GM10847 (cell line): ENCODE results near the gene KHDC3L.

ENCODE experiments used
- POLR2A ChIP-seq: IDR thresholded peaks from 2 replicates; pipeline ENCODE4 v1.6.1; 2011; ENCODE audit not compliant: insufficient read length; ENCODE audit errors: extremely low read depth

KHDC3L gene

DNA sequence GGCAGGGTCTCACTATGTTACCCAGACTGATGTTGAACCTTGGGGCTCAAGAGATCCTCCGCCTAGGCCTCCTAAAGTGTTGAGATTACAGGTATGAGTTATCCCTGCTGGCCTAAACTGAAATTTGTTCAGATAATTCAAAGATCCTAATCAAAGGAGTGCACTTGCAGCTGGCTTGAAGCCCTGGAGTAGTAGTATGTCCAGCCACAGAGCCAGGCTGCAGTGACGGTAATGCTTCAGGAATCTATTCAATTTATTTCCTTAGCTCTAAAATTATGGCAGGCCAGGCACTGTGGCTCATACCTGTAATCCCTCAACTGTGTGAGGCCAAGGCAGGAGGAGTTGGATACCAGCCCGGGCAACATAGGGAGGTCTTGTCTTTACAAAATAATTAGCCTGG, 30.8 kb downstream of the KHDC3L start:
- TF ChIP-seq POLR2A, result no peak

DNA sequence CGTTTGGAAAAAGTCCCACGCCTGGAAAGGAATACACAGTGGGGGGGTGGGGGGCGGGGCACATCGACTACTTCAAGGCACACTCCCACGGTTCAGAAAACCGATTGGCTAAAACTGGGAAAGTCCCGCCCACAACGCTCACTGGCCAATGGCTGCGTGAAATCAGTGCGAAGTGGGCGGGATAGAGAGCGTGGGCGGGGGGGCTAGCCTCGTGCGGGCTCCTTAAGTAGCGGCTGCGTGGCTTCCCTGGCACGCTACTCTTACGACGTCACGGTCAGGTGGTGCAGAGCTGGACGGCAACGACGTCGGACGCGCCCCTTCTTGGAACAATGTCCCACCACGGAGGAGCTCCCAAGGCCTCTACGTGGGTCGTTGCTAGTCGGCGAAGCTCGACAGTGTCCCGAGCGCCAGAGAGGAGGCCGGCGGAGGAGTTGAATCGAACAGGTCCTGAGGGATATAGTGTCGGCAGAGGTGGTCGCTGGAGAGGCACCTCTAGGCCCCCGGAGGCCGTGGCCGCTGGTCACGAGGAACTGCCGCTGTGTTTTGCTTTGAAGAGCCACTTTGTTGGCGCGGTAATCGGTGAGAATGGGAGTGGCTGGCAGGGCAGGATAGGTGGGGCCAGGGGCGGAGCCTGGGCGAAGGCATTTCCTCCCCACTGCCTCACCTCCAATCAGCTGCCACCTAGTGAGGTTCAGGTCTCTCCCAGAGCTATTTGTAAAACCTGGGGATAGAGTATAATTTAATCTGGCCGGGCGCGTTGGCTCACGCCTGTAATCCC, 32.3 kb downstream of the KHDC3L start, which contains the start of gene DDX43:
DDX43 (plus strand) TSS at position 252 of the 778 bp plus-strand sequence; CDS start at position 330, 78 bp downstream.
- TF ChIP-seq POLR2A, result no peak

DNA sequence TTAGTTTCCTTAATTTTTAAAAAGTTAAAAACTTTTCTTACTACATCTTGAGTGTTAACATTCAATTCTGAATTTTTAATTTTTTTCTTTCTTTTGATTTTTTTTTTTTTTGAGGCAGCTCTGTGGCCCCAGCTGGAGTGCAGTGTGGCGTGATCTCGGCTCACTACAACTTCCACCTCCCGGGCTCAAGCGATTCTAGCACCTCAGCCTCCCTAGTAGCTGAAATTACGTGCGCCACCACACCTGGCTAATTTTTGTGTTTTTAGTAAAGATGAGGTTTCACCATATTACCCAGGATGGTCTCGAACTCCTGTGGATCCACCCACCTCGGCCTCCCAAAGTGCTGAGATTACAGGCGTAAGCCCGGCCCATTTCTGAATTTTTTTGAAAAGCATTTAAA, 33.4 kb downstream of the KHDC3L start:
- no peak for TF ChIP-seq POLR2A

DNA sequence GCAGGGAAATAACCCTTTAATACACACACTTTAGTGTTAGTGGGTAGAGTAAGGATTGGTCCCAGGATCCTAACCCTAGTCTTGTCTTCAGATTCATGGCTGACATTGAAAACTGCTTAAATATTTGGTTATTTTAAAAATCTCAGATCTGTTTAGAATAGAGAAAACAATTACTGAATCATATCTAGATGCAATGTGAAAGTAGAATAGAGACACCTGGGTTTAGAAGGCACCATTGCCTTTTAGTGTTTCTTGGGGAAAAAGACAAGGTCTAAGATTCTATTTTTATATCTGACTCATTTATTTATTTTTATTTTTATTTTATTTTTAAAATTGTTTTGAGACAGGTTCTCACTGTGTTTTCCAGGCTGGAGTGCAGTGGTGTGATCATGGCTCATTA, 38.2 kb downstream of the KHDC3L start:
- TF ChIP-seq POLR2A, result no peak

DNA sequence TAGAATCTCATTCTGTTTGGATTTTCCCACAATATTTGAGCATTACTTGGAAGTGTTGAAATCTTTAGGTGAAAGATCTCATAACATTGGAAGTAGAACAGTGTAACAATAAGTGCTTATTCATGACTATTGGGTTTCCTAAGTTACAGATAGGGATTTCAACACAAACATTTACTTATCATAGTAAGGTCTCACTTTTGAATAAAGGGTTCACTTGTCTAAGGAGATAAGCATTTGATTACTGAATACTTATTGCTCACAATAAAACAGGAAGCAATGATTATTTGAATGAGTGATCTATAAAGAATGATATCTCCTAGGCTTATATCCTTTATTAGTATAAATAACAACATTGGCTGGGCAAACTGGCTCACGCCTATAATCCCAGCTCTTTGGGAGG, 46.9 kb downstream of the KHDC3L start:
- TF ChIP-seq POLR2A, result no peak

DNA sequence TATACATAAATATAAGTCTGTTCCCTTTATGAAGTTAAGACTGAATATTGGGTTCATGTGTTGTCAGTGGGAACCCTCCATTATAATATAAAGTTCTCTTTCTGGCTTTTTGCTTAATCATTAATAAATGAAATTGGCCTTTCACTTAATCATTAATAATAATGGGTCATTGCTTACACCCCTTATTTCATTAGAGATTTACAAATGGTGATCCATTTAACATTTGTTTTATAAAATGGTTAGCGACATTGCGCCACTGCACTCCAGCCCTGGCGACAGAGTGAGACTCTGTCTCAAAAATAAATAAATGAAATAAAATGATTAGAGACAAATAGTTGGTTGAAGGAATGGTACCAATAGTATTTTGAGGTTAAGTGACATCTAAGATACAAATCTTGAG, 50.6 kb downstream of the KHDC3L start:
- no peak for TF ChIP-seq POLR2A
